ENCODE measurements around the gene CACNA2D1.

The CACNA2D1 gene

GRCh38 chr7:82445271-82445670, 1.7 kb upstream of the CACNA2D1 start:
- DNase-seq (ENCODE audit: low read depth, low spot score), result no peak
- in situ Hi-C loops (cut with HindIII; ENCODE audit: low sequenced_read_pairs), result no loop called here
- H3K4me3 ChIP-seq (ENCODE audit: low read depth, low read length), result no peak overlapping the region
- no peak for TF ChIP-seq CTCF (IDR thresholded peaks at IDR 0.05; ENCODE audit: low read depth, low read length)

- TF ChIP-seq CTCF (IDR thresholded peaks at IDR 0.05; ENCODE audit: low read depth, low read length), result peak; percentile 9
- H3K4me3 ChIP-seq (ENCODE audit: low read depth, low read length), result peak overlapping the region; percentile 78
- no peak for DNase-seq (ENCODE audit: low read depth, low spot score)
- in situ Hi-C loops (cut with HindIII; ENCODE audit: low sequenced_read_pairs), result no loop called here
These were observed 788 bp upstream of the CACNA2D1 start for GRCh38 chr7:82444220-82444909.

- H3K4me3 ChIP-seq (ENCODE audit: low read depth, low read length), result peak overlapping the region; percentile 78
- no peak for TF ChIP-seq CTCF (IDR thresholded peaks at IDR 0.05; ENCODE audit: low read depth, low read length)
- DNase-seq (ENCODE audit: low read depth, low spot score), result peak; percentile 59
- in situ Hi-C loops (cut with HindIII; ENCODE audit: low sequenced_read_pairs), result no loop called here
These were observed 486 bp downstream of the CACNA2D1 start for GRCh38 chr7:82443036-82443546.

GRCh38 chr7:82442492-82443035, 1.0 kb downstream of the CACNA2D1 start:
- no peak for TF ChIP-seq CTCF (IDR thresholded peaks at IDR 0.05; ENCODE audit: low read depth, low read length)
- in situ Hi-C loops (cut with HindIII; ENCODE audit: low sequenced_read_pairs), result no loop called here
- peak; percentile 39 for DNase-seq (ENCODE audit: low read depth, low spot score)
- H3K4me3 ChIP-seq (ENCODE audit: low read depth, low read length), result peak overlapping the region; percentile 78

GRCh38 chr7:82441669-82442478, 1.7 kb downstream of the CACNA2D1 start:
- peak; percentile 33 for DNase-seq (ENCODE audit: low read depth, low spot score)

More at GRCh38 chr7:82441669-82442478, 1.7 kb downstream of the CACNA2D1 start:
- H3K4me3 ChIP-seq (ENCODE audit: low read depth, low read length), result peak overlapping the region; percentile 78
- no peak for TF ChIP-seq CTCF (IDR thresholded peaks at IDR 0.05; ENCODE audit: low read depth, low read length)
- in situ Hi-C loops (cut with HindIII; ENCODE audit: low sequenced_read_pairs), result no loop called here

Data from astrocyte of the spinal cord (primary cell).